NCI-H2227 (cell line): ENCODE results near the gene CCDC27.
A peak's percentile ranks its signal among the peaks of the same experiment; 100 is the strongest.
"Not testable (repeated sequence)": the region's sequence is repeated elsewhere in the genome, so short reads cannot be mapped to it uniquely, and the experiment has no call there.

Source experiments
- DNase-seq: peaks from one replicate; lab custom pipeline; 2025; ENCODE audit not compliant: unreplicated experiment; lab: John Stamatoyannopoulos, UW

Gene CCDC27

GRCh38 chr1:3788756-3789420 is 36.6 kb downstream of the CCDC27 start:
- DNase-seq = no peak

- no peak for DNase-seq
Observed at GRCh38 chr1:3789421-3790300, 37.4 kb downstream of the CCDC27 start.

GRCh38 chr1:3790500-3790923 is 38.3 kb downstream of the CCDC27 start:
- no peak for DNase-seq

GRCh38 chr1:3790952-3791351 is 38.7 kb downstream of the CCDC27 start:
- DNase-seq = no peak

GRCh38 chr1:3795453-3796214 is 43.4 kb downstream of the CCDC27 start:
- no peak for DNase-seq

GRCh38 chr1:3796215-3797061 is 44.2 kb downstream of the CCDC27 start, which contains the start of gene LRRC47:
Gene LRRC47 (minus strand): TSS chr1:3796498. CDS start chr1:3796476, 22 bp downstream.
- DNase-seq = peak; percentile 94

DNA sequence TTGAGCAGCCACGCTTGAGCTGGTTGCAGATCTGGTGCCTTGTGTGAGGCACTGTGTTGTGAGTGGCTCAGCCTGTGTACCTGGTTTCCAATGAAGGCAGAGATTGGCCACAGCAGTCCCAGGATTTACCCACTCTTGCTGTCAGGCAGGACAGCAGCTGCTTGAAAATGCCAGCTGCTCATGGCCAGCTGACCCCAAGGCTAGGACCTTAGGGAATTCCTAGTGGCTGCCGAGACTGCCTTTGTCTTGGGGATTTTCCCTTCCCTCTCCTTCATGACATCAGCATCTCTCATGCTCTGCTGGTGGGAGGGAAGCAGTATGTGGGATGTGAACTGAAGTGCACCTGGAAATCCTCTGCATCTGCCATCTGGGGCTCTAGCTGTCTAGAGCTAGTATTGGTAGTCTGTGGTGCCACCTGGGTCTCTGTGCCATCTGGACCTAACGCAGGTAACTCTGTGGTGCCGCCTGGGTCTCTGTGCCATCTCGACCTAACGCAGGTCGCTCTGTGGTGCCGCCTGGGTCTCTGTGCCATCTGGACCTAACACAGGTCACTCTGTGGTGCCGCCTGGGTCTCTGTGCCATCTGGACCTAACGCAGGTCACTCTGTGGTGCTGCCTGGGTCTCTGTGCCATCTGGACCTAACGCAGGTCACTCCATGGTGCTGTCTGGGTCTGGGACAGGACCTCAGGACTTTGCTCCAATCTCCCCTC is 47.9 kb downstream of the CCDC27 start:
- DNase-seq = no peak

- DNase-seq = not testable (repeated sequence)
Observed at GRCh38 chr1:3800795-3801194, 48.5 kb downstream of the CCDC27 start.

DNA sequence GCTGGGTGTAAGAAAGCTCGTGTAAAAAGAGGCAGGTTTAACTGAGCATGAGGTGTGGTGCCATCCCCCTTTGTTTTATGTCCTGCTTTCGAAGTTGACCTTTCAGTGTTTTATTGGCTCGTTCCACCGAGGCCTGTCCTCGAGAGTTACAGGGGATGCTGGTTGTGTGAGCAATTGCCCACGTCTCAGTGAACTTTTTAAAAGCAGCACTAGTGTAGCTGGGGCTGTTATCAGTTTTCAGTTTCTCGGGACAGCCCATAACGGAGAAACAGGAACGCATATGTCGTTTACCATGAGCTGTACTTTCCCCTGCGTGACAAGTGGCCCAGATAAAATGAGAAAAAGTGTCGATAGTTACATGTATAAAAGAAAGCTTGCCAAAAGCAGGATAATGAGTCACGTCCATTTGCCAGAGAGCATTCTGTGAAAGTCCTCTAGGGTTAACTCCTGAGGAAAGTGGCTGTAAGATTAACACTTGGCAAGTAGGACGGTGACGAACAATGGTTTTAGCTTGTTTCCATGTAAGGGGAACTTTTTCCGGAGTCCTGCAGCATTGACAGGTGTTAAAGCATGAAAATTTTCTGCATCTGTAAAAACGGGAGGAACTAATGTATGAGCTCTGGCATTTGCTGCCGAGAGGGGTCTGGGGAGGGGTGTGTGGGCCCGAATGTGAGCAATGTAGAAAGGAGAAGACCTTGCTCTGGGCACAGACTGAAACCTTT is 51.8 kb downstream of the CCDC27 start:
- DNase-seq = no peak

- DNase-seq = not testable (repeated sequence)
Observed at GRCh38 chr1:3804627-3804944, 52.3 kb downstream of the CCDC27 start.

DNA sequence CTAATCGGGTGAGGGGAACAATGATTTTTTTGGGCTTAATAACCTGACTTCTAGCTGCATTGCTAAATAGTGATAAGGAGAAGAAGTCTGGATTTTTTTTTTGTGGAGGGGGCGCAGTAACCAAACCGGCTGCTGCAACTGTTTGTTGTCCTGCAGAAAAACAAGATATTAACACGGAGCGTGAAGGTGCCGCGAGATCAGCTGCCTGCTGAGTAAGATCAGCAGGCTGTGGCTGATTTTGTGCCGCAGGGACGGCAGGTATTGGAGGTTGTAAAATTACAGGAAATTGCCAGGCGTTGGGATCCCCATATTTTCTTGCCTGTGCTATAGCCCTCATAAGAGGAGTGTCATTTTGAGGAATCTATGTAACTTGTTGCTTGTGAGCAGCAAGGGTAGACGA is 52.8 kb downstream of the CCDC27 start:
- no peak for DNase-seq

DNA sequence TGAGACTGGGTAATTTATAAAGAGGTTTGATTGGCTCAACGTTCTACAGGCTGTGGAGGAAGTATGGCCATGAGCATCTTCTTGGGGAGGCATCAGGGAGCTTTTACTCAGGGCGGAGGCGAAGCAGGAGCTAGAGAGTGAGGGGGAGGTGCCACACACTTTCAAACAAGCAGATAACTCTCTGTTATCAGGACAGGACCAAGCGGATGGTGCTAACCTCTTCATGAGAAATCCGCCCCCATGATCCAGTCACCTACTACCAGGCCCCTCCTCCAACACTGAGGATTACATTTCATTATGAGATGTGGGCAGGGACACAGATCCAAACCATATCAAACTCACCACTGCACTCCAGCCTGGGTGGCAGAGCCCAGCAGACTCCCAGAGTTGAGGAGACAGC is 55.5 kb downstream of the CCDC27 start:
- no peak for DNase-seq

- DNase-seq = no peak
Observed at GRCh38 chr1:3809680-3810079, 57.4 kb downstream of the CCDC27 start.

DNA sequence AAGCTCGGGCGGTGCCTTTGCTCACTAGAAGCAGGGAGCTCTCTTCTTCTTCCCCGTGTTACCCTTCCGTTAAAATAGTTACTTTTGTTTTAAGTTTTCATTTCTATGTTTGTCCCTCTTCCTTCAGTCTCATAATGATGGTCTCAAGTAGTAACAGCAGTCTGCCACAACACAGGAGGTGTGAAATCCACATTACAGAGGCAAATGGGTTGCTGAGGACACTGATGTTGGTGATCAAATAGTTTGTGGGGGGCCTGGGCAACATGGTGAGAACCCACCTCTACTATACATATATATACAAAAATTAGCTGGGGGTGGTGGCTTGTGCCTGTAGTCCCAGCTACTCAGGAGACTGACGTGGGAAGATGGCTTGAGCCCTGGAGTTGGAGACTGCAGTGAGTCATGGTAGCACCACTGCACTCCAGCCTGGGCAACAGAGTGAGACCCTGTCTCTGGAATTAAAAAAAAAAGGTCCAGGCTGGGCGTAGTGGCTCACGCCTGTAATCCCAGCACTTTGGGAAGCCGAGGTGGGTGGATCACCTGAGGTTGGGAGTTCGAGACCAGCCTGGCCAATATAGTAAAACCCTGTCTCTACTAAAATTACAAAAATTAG is 58.0 kb downstream of the CCDC27 start:
- DNase-seq = not testable (repeated sequence)

DNA sequence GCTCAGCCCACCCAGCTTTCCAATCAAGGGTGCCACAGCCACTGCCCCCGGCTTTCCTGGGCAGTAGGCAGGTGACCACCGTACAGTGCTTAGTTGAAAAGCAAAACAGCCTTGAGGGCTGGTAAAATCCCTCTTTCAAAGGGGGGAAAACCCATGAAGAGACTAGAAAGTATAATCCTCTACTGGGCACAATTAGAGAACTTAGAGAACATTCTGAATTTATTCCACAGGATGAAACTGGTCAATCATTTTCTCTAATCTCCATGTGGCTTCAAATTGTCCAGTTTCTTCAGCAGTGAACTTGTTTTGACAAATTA is 59.3 kb downstream of the CCDC27 start:
- no peak for DNase-seq

- DNase-seq = no peak
Observed at GRCh38 chr1:3814065-3814464, 61.8 kb downstream of the CCDC27 start.

GRCh38 chr1:3814771-3815561 is 62.7 kb downstream of the CCDC27 start:
- no peak for DNase-seq

GRCh38 chr1:3816331-3817137 is 64.3 kb downstream of the CCDC27 start:
- DNase-seq = no peak
